ENCODE measurements around the gene RAB11FIP4.

DNA sequence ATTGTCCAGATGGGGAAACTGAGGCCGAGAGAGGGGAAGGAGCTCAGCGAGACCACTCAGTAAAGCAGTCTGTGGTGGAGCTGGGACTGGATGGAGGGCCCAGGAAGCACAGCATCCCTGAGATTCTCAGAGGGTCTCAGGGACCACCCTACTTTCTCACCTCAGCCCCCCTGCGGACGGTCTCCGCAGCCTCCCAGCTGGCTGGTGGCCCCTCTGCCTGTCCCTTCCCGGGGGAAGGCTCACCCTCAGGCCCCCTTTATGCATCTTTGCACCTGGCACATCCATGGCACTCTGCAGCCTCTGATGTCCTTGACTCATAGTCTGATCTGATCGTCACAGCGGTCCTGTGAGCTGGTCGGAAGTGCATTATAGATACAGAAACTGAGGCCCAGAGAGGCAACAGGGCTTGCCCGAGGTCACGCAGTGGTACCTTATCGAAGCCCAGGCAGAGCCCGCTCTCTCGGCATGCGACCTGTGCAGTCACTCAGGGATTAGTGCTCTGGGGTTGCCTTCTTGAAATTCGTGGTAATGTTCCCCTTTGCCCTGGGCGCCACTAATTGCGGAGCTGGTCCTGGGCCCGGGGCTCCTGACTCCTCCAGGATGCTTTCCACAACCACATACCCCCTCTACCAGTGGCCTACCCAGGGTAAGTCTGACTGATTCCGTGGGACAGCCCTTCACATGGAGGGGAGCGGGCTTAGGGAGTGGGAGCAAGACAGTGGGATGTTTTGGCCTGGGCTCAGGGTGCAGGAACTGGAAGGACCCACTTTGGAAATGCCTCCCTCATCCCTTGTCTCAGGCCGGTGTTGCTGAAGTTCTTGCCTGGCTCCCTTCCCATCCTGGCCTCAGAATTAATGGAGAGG is 24.4 kb downstream of the RAB11FIP4 start:
- no peak for TF ChIP-seq CTCF (IDR thresholded peaks at IDR 0.05)
- TF ChIP-seq POLR2A (IDR thresholded peaks at IDR 0.05), result no peak
- no peak for TF ChIP-seq POLR2AphosphoS5 (IDR thresholded peaks at IDR 0.05)
- no peak for TF ChIP-seq EP300 (IDR thresholded peaks at IDR 0.05)

Measured in stomach (tissue), 4 donors.